ENCODE data around the gene CEP70. TPM values are rescaled to one million over a fixed set of nuclear protein-coding genes. Genes with fewer than 3 reads are reported as not detected.
"Not testable (repeated sequence)": the region's sequence is repeated elsewhere in the genome, so short reads cannot be mapped to it uniquely, and the experiment has no call there.

CEP70 gene
- total RNA-seq, 1 experiment from 2014 or later: 35.5 TPM

- DNase-seq (ENCODE audit: extremely low read depth, low read depth): not testable (repeated sequence)
Observed at GRCh38 chr3:138521445-138521844, 72.6 kb downstream of the CEP70 start.

- DNase-seq (ENCODE audit: extremely low read depth, low read depth): no peak
Observed at GRCh38 chr3:138513090-138513843, 80.8 kb downstream of the CEP70 start.

- DNase-seq (ENCODE audit: extremely low read depth, low read depth): no peak
Observed at GRCh38 chr3:138511945-138512344, 82.1 kb downstream of the CEP70 start.

GRCh38 chr3:138509586-138509985 lies 84.5 kb downstream of the CEP70 start:
- no peak for DNase-seq (ENCODE audit: extremely low read depth, low read depth)

- no peak for DNase-seq (ENCODE audit: extremely low read depth, low read depth)
Observed at GRCh38 chr3:138507524-138507923, 86.5 kb downstream of the CEP70 start.

GRCh38 chr3:138498991-138499390 lies 95.1 kb downstream of the CEP70 start:
- no peak for DNase-seq (ENCODE audit: extremely low read depth, low read depth)

GRCh38 chr3:138497851-138498250 lies 96.2 kb downstream of the CEP70 start:
- DNase-seq (ENCODE audit: extremely low read depth, low read depth): no peak

GRCh38 chr3:138497021-138497420 lies 97.0 kb downstream of the CEP70 start:
- no peak for DNase-seq (ENCODE audit: extremely low read depth, low read depth)

GRCh38 chr3:138496436-138496835 lies 97.6 kb downstream of the CEP70 start:
- no peak for DNase-seq (ENCODE audit: extremely low read depth, low read depth)

GRCh38 chr3:138495638-138496037 lies 98.4 kb downstream of the CEP70 start:
- DNase-seq (ENCODE audit: extremely low read depth, low read depth): not testable (repeated sequence)

- DNase-seq (ENCODE audit: extremely low read depth, low read depth): no peak
Observed at GRCh38 chr3:138494607-138494929, 99.5 kb downstream of the CEP70 start.

GRCh38 chr3:138493804-138494606 lies 100.1 kb downstream of the CEP70 start:
- peak; percentile 85 for DNase-seq (ENCODE audit: extremely low read depth, low read depth)

- no peak for DNase-seq (ENCODE audit: extremely low read depth, low read depth)
Observed at GRCh38 chr3:138492980-138493675, 100.9 kb downstream of the CEP70 start.

- DNase-seq (ENCODE audit: extremely low read depth, low read depth): no peak
Observed at GRCh38 chr3:138491971-138492370, 102.1 kb downstream of the CEP70 start.

- not testable (repeated sequence) for DNase-seq (ENCODE audit: extremely low read depth, low read depth)
Observed at GRCh38 chr3:138486580-138486979, 107.5 kb downstream of the CEP70 start.

- DNase-seq (ENCODE audit: extremely low read depth, low read depth): not testable (repeated sequence)
Observed at GRCh38 chr3:138484672-138485071, 109.4 kb downstream of the CEP70 start.

GRCh38 chr3:138479438-138479863 lies 114.6 kb downstream of the CEP70 start:
- DNase-seq (ENCODE audit: extremely low read depth, low read depth): peak; percentile 35

- DNase-seq (ENCODE audit: extremely low read depth, low read depth): no peak
Observed at GRCh38 chr3:138477801-138478200, 116.3 kb downstream of the CEP70 start.

- no peak for DNase-seq (ENCODE audit: extremely low read depth, low read depth)
Observed at GRCh38 chr3:138477120-138477519, 116.9 kb downstream of the CEP70 start.

- no peak for DNase-seq (ENCODE audit: extremely low read depth, low read depth)
Observed at GRCh38 chr3:138476526-138476925, 117.5 kb downstream of the CEP70 start.

- no peak for DNase-seq (ENCODE audit: extremely low read depth, low read depth)
Observed at GRCh38 chr3:138474163-138474562, 119.9 kb downstream of the CEP70 start.

All from NCI-H460 (cell line).